ENCODE measurements around the gene ALKBH5.

- TF ChIP-seq MAFK (IDR thresholded peaks at IDR 0.05; ENCODE audit: partially characterized antibody), result no peak
- no peak for TF ChIP-seq TP53 (CRISPR knock-in tag; IDR thresholded peaks at IDR 0.05)
- no peak for TF ChIP-seq NPAS2 (CRISPR knock-in tag; IDR thresholded peaks at IDR 0.05; ENCODE audit: borderline replicate concordance)
- TF ChIP-seq USF2 (IDR thresholded peaks at IDR 0.05), result no peak
- TF ChIP-seq CTCF (IDR thresholded peaks at IDR 0.05), result no peak
- no peak for TF ChIP-seq MAZ (IDR thresholded peaks at IDR 0.05; ENCODE audit: borderline replicate concordance, low read depth, low read length)
- TF ChIP-seq POLR2A (IDR thresholded peaks at IDR 0.05; ENCODE audit: low read length), result no peak
- no peak for TF ChIP-seq CHD4 (IDR thresholded peaks at IDR 0.05; ENCODE audit: borderline replicate concordance)
Measured at GRCh38 chr17:18146259-18146658, 37.4 kb upstream of the ALKBH5 start.
